ENCODE results near the gene COQ10A. TPM values are rescaled to one million over a fixed set of nuclear protein-coding genes. Genes with fewer than 3 reads are reported as not detected.

The COQ10A gene
- total and polyA plus RNA-seq, 2 of the 8 experiments (the other 6 are each of a cell fraction or from before 2014, with no cell fraction given), result 21.8 to 42.9 TPM

DNA sequence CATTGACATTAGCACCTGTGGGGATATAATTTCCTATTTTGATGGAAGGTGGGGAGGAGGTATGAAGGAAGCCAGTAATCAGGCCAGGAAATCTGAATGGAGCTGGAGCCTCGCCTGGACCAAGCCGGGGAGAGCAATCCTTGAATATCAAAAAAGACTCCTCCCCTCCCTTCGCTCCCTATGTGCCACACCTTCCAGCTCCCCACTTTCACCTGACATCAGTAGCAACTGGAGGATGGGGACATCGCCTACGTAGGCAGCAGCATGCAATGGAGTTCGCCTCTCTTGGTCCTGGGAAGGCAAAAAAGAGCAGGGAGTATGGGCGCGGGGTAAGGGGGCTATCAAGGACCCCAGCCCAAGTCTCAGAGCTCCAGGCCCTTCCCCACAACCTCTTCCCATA, 9.7 kb upstream of the COQ10A start:
- peak overlapping the region; percentile 22; the same call in 1 of the 2 replicates for H2BK5ac ChIP-seq (ENCODE audit: low read depth, low read length)
- H3K4me3 ChIP-seq (ENCODE audit: extremely low read depth in 1 of 4, insufficient read depth in 2 of 4, low read depth in 3 of 4, low read length in 4 of 4), result peak overlapping the region; percentile 60 to 96 (median 88)
- H3K36me3 ChIP-seq (ENCODE audit: control insufficient read depth in 2 of 4, insufficient read depth in 4 of 4, low read length in 3 of 4), result peaks cover 23 to 43% (median 28%) of the 10 kb centered on the region in 4 experiments
- H3K27me3 ChIP-seq (replicated peaks in 1 of 4; ENCODE audit: control insufficient read depth in 3 of 4, extremely low read depth in 1 of 4, insufficient read depth in 3 of 4, low read length in 3 of 4), result no peaks in the 10 kb centered on the region
- no peak overlapping the region for H3K4ac ChIP-seq (replicated peaks; ENCODE audit: insufficient read length, low read depth, low read length)
- no peaks in the 10 kb centered on the region for H3K9me3 ChIP-seq (ENCODE audit: insufficient read depth in 2 of 2, low read depth in 1 of 2, low read length in 1 of 2)
- no peak overlapping the region for H2AK5ac ChIP-seq (ENCODE audit: low read depth, low read length)
- no peak overlapping the region for H2BK120ac ChIP-seq (replicated peaks; ENCODE audit: low read depth, low read length)
- FAIRE-seq, result no peak
- H3K56ac ChIP-seq (replicated peaks; ENCODE audit: insufficient read length, low read depth, low read length), result no peak overlapping the region
- no peak overlapping the region for H3K23ac ChIP-seq (ENCODE audit: insufficient read length)
- H3K27ac ChIP-seq (ENCODE audit: low read depth, low read length), result no peak overlapping the region
- CTCF ChIA-PET (ENCODE audit: partially characterized antibody), result interaction anchor here (0.6 to 6.4 kb wide), 17 partner anchors 10 to 138 kb away, joined by 3 to 47 read pairs (median 12); partner anchors contain the start of genes COQ10A, RNF41, SMARCC2 and ZC3H10
- no peak overlapping the region for H2AFZ ChIP-seq (ENCODE audit: low read length)
- peaks cover 7% of the 10 kb centered on the region for H3K79me1 ChIP-seq (ENCODE audit: low read depth, low read length)
- WGBS, 2 experiments (ENCODE audit: extremely low coverage in 1 of 2, insufficient coverage in 1 of 2, insufficient read length in 1 of 2, insufficient replicate concordance in 2 of 2, low coverage in 1 of 2, low lambda C conversion rate in 2 of 2, missing lambda C conversion rate in 1 of 2), result 26% methylated on average over 8 of the region's 8 CpGs; no CpG with 5 or more reads in 1 of the 2 experiments
- peaks cover 11% of the 10 kb centered on the region; the same call in 1 of the 2 replicates for H3K23me2 ChIP-seq (ENCODE audit: low read depth, low read length)
- H4K5ac ChIP-seq (ENCODE audit: insufficient read length, low read depth, low read length), result peak overlapping the region; percentile 4
- H2BK15ac ChIP-seq (ENCODE audit: low read length), result no peak overlapping the region
- H4K8ac ChIP-seq (ENCODE audit: extremely low read depth, insufficient read depth, low read length), result no peak overlapping the region
- H4K20me1 ChIP-seq (replicated peaks in 1 of 2; ENCODE audit: control insufficient read depth in 1 of 2, insufficient read depth in 2 of 2, low read length in 2 of 2), result peaks cover 5 to 9% of the 10 kb centered on the region in 2 experiments
- H4K91ac ChIP-seq (replicated peaks; ENCODE audit: insufficient read length, low read length), result no peak overlapping the region
- peaks cover 0 to 8% of the 10 kb centered on the region in 2 experiments; a peak in 1 of 4 replicates for H3K79me2 ChIP-seq (ENCODE audit: control insufficient read depth in 1 of 2, insufficient read depth in 2 of 2, low read length in 2 of 2)
- no peak for DNase-seq (ENCODE audit: low read depth in 1 of 2, low spot score in 2 of 2)
- POLR2A ChIA-PET (ENCODE audit: partially characterized antibody), result interaction anchor here (0.6 to 3.8 kb wide), 24 partner anchors 10 to 380 kb away, joined by 3 to 41 read pairs (median 4); partner anchors contain the start of genes COQ10A, CS, MYL6 and RNF41
- H2BK20ac ChIP-seq (ENCODE audit: low read length), result no peak overlapping the region
- no peak overlapping the region for H2BK12ac ChIP-seq (ENCODE audit: low read depth, low read length)
- H3K14ac ChIP-seq (ENCODE audit: insufficient read length), result no peak overlapping the region
- H3K9ac ChIP-seq (replicated peaks in 1 of 4; ENCODE audit: extremely low read depth in 1 of 4, low read depth in 3 of 4, low read length in 3 of 4), result peak overlapping the region in 1 of 4 experiments; percentile 42; a peak in 1 of 7 replicates
- TF ChIP-seq, protein P1, sequence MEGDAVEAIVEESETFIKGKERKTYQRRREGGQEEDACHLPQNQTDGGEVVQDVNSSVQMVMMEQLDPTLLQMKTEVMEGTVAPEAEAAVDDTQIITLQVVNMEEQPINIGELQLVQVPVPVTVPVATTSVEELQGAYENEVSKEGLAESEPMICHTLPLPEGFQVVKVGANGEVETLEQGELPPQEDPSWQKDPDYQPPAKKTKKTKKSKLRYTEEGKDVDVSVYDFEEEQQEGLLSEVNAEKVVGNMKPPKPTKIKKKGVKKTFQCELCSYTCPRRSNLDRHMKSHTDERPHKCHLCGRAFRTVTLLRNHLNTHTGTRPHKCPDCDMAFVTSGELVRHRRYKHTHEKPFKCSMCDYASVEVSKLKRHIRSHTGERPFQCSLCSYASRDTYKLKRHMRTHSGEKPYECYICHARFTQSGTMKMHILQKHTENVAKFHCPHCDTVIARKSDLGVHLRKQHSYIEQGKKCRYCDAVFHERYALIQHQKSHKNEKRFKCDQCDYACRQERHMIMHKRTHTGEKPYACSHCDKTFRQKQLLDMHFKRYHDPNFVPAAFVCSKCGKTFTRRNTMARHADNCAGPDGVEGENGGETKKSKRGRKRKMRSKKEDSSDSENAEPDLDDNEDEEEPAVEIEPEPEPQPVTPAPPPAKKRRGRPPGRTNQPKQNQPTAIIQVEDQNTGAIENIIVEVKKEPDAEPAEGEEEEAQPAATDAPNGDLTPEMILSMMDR (IDR thresholded peaks at IDR 0.05; ENCODE audit: control extremely low read depth in 1 of 3, insufficient read depth in 1 of 3, low read depth in 1 of 3, low read length in 3 of 3), result 0 out of 4 replicates have a peak, but pooled peaks of 1 of the 3 experiments have one; percentile 7
- TF ChIP-seq, protein P2, sequence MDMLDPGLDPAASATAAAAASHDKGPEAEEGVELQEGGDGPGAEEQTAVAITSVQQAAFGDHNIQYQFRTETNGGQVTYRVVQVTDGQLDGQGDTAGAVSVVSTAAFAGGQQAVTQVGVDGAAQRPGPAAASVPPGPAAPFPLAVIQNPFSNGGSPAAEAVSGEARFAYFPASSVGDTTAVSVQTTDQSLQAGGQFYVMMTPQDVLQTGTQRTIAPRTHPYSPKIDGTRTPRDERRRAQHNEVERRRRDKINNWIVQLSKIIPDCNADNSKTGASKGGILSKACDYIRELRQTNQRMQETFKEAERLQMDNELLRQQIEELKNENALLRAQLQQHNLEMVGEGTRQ (IDR thresholded peaks at IDR 0.05; ENCODE audit: low read length), result 0 out of 2 replicates have a peak, but pooled peaks have one; percentile 3
- no peak for TF ChIP-seq SIN3A (conservative IDR thresholded peaks at IDR 0.05 in 1 of 2, IDR thresholded peaks at IDR 0.05 in 1 of 2; ENCODE audit: low read depth in 1 of 2, low read length in 2 of 2)
- H3K4me1 ChIP-seq (replicated peaks in 1 of 4; ENCODE audit: control insufficient read depth in 3 of 4, insufficient read depth in 4 of 4, low read length in 3 of 4), result peaks cover 8 to 17% (median 13%) of the 10 kb centered on the region in 4 experiments
- no peak overlapping the region for H3K18ac ChIP-seq (ENCODE audit: extremely low read depth, low read length)
- H3K4me2 ChIP-seq (ENCODE audit: insufficient read depth in 1 of 2, low read depth in 2 of 2, low read length in 2 of 2), result peak overlapping the region; percentile 83 to 89
